Measurements from ENCODE around the gene FXYD1. TPM values are rescaled to one million over a fixed set of nuclear protein-coding genes. Genes with fewer than 3 reads are reported as not detected.

Gene FXYD1
- total RNA-seq, 1 donor from 2014 or later, result 489 TPM

- DNase-seq (no peak), ATAC-seq (no peak)
- intact Hi-C loops (cut with micrococcal nuclease), result no loop called here
Observed at GRCh38 chr19:35105411-35106290, 33.0 kb upstream of the FXYD1 start.

GRCh38 chr19:35106291-35106583 lies 32.4 kb upstream of the FXYD1 start:
- no peak for ATAC-seq
- intact Hi-C loops (cut with micrococcal nuclease), result no loop called here
- DNase-seq, result no peak

- no peak for DNase-seq
- intact Hi-C loops (cut with micrococcal nuclease), result no loop called here
Observed at GRCh38 chr19:35106898-35107541, 31.6 kb upstream of the FXYD1 start.

GRCh38 chr19:35107545-35107944 lies 31.1 kb upstream of the FXYD1 start:
- intact Hi-C loops (cut with micrococcal nuclease), result no loop called here
- peak; percentile 64 for ATAC-seq
- DNase-seq, result no peak

More at GRCh38 chr19:35106898-35107541, 31.6 kb upstream of the FXYD1 start:
- ATAC-seq, result no peak

GRCh38 chr19:35108730-35109129 lies 29.9 kb upstream of the FXYD1 start:
- DNase-seq, result no peak
- ATAC-seq, result no peak
- intact Hi-C loops (cut with micrococcal nuclease), result no loop called here

GRCh38 chr19:35109395-35110112 lies 29.1 kb upstream of the FXYD1 start:
- intact Hi-C loops (cut with micrococcal nuclease), result no loop called here
- ATAC-seq, result no peak

GRCh38 chr19:35110974-35111373 lies 27.6 kb upstream of the FXYD1 start:
- ATAC-seq, result no peak
- intact Hi-C loops (cut with micrococcal nuclease), result no loop called here
- DNase-seq, result no peak

More at GRCh38 chr19:35109395-35110112, 29.1 kb upstream of the FXYD1 start:
- DNase-seq, result no peak

GRCh38 chr19:35112995-35113688 lies 25.5 kb upstream of the FXYD1 start:
- no peak for DNase-seq
- intact Hi-C loops (cut with micrococcal nuclease), result no loop called here
- no peak for ATAC-seq

- intact Hi-C loops (cut with micrococcal nuclease), result no loop called here
- ATAC-seq (peak; percentile 86), DNase-seq (peak; percentile 84)
Observed at GRCh38 chr19:35114353-35115176, 24.1 kb upstream of the FXYD1 start.

- intact Hi-C loops (cut with micrococcal nuclease), result no loop called here
- ATAC-seq (peak; percentile 41), DNase-seq (no peak)
Observed at GRCh38 chr19:35115177-35115951, 23.3 kb upstream of the FXYD1 start, which contains the start of gene FXYD3. Gene FXYD3 (plus strand): TSS chr19:35115823. CDS start chr19:35119377, 3,554 bp downstream.

- intact Hi-C loops (cut with micrococcal nuclease), result no loop called here
- DNase-seq (no peak), ATAC-seq (no peak)
Observed at GRCh38 chr19:35116072-35116801, 22.4 kb upstream of the FXYD1 start.

GRCh38 chr19:35117116-35117515 lies 21.5 kb upstream of the FXYD1 start:
- intact Hi-C loops (cut with micrococcal nuclease), result no loop called here
- DNase-seq (no peak), ATAC-seq (no peak)

GRCh38 chr19:35117799-35118198 lies 20.8 kb upstream of the FXYD1 start:
- intact Hi-C loops (cut with micrococcal nuclease), result no loop called here
- ATAC-seq (no peak), DNase-seq (no peak)

- ATAC-seq (peak; percentile 22), DNase-seq (no peak)
- intact Hi-C loops (cut with micrococcal nuclease), result no loop called here
Observed at GRCh38 chr19:35118268-35119020, 20.2 kb upstream of the FXYD1 start.

- intact Hi-C loops (cut with micrococcal nuclease), result no loop called here
- ATAC-seq (no peak), DNase-seq (no peak)
Observed at GRCh38 chr19:35119091-35119490, 19.5 kb upstream of the FXYD1 start.

- intact Hi-C loops (cut with micrococcal nuclease), result no loop called here
- no peak for ATAC-seq
- no peak for DNase-seq
Observed at GRCh38 chr19:35119578-35120155, 19.0 kb upstream of the FXYD1 start.
